GM12878 (cell line): Measurements from ENCODE around the gene CCSER1.

Experiments
- CHD2 ChIP-seq: IDR thresholded peaks from 2 replicates; pipeline ENCODE4 v1.6.1; 2011; ENCODE audit warnings: low read depth, low read length, improper control_type of control experiment, borderline replicate concordance
- CTCF ChIP-seq, 3 experiments: IDR thresholded peaks in 2 of 3; conservative IDR thresholded peaks in 1 of 3; 2 replicates each; pipeline ENCODE4 v1.5.1; 2011; ENCODE audit warnings: low read depth in 3 of 3, low read length in 3 of 3, mild to moderate bottlenecking in 3 of 3, control low read depth in 2 of 3, moderate library complexity in 2 of 3, inconsistent platforms in 1 of 3, mixed read lengths in 1 of 3; ENCODE audit not compliant: control insufficient read depth in 2 of 3, insufficient read depth in 1 of 3; ENCODE audit errors: extremely low read depth in 1 of 3
- GABPA ChIP-seq: IDR thresholded peaks from 2 replicates; pipeline ENCODE4 v1.6.1; 2014; ENCODE audit warnings: antibody characterized with exemption, low read depth, mild to moderate bottlenecking, inconsistent platforms
- MYB ChIP-seq: fragments of 150-350 bp; IDR thresholded peaks from 2 replicates; pipeline ENCODE4 v1.6.1; 2014; ENCODE audit warnings: mild to moderate bottlenecking, low read depth, low read length, borderline replicate concordance
- NFXL1 ChIP-seq: fragments of 450-650 bp; IDR thresholded peaks from 2 replicates; pipeline ENCODE4 v1.6.1; 2017; ENCODE audit warnings: antibody characterized with exemption, mild to moderate bottlenecking, borderline replicate concordance
- SP1 ChIP-seq: IDR thresholded peaks from one replicate; pipeline ENCODE4 v1.6.1; 2011; ENCODE audit warnings: low read depth, low read length
- TF ChIP-seq, protein P1 (sequence below): IDR thresholded peaks from 2 replicates; pipeline ENCODE4 v1.6.1; 2011; ENCODE audit warnings: low read depth, mild to moderate bottlenecking, low read length, moderate library complexity, borderline replicate concordance; ENCODE audit errors: extremely low read depth

DNA sequence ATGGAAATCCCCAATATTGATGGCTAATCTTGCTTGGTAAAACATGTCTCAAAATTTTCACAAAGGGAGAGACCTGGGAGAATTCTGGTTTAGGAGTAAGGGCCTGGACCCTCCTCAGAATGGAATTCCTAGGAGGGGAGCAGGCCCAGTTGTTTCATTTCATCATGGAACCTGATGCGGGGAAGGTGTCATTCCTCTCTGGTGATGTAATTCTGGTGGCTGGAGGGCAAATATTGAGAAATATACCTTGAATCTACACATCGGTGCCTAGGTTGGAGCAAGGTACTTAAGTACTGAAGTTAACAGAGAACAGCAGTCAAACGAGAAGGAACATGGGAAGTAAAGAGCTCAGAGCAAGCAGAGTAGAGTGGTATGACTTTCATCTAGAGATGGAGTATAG lies 23.2 kb upstream of the CCSER1 start:
- TF ChIP-seq SP1 (no peak), CTCF (IDR thresholded peaks at IDR 0.05 in 2 of 3, conservative IDR thresholded peaks at IDR 0.05 in 1 of 3; ENCODE audit: control insufficient read depth in 2 of 3, extremely low read depth in 1 of 3, insufficient read depth in 1 of 3, low read depth in 3 of 3, low read length in 3 of 3) (no peak), GABPA (no peak), NFXL1 (no peak), CHD2 (no peak), MYB (no peak)
- TF ChIP-seq, protein P1, sequence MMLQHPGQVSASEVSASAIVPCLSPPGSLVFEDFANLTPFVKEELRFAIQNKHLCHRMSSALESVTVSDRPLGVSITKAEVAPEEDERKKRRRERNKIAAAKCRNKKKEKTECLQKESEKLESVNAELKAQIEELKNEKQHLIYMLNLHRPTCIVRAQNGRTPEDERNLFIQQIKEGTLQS = no peak
